ENCODE data around the gene PI16.

PI16 gene

GRCh38 chr6:36933102-36933501, 21.4 kb upstream of the PI16 start:
- TF ChIP-seq SPI1 (IDR thresholded peaks at IDR 0.05; ENCODE audit: borderline replicate concordance, low read depth) (no peak), CTCF (IDR thresholded peaks at IDR 0.05; ENCODE audit: insufficient read depth, low read length) (no peak), GABPA (IDR thresholded peaks at IDR 0.05; ENCODE audit: low read depth) (no peak), POLR2AphosphoS5 (IDR thresholded peaks at IDR 0.05; ENCODE audit: low read depth) (no peak)
- TF ChIP-seq, protein P1, sequence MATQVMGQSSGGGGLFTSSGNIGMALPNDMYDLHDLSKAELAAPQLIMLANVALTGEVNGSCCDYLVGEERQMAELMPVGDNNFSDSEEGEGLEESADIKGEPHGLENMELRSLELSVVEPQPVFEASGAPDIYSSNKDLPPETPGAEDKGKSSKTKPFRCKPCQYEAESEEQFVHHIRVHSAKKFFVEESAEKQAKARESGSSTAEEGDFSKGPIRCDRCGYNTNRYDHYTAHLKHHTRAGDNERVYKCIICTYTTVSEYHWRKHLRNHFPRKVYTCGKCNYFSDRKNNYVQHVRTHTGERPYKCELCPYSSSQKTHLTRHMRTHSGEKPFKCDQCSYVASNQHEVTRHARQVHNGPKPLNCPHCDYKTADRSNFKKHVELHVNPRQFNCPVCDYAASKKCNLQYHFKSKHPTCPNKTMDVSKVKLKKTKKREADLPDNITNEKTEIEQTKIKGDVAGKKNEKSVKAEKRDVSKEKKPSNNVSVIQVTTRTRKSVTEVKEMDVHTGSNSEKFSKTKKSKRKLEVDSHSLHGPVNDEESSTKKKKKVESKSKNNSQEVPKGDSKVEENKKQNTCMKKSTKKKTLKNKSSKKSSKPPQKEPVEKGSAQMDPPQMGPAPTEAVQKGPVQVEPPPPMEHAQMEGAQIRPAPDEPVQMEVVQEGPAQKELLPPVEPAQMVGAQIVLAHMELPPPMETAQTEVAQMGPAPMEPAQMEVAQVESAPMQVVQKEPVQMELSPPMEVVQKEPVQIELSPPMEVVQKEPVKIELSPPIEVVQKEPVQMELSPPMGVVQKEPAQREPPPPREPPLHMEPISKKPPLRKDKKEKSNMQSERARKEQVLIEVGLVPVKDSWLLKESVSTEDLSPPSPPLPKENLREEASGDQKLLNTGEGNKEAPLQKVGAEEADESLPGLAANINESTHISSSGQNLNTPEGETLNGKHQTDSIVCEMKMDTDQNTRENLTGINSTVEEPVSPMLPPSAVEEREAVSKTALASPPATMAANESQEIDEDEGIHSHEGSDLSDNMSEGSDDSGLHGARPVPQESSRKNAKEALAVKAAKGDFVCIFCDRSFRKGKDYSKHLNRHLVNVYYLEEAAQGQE (IDR thresholded peaks at IDR 0.05; ENCODE audit: insufficient replicate concordance, low read depth) = no peak
- no peak overlapping the region for H3K27ac ChIP-seq (replicated peaks)
- peaks cover 4% of the 10 kb centered on the region for H3K27me3 ChIP-seq (ENCODE audit: insufficient read depth, poor library complexity, severe bottlenecking)
- no peak for DNase-seq (ENCODE audit: low read depth in 1 of 2, low spot score in 1 of 2)
- H3K4me3 ChIP-seq (replicated peaks; ENCODE audit: insufficient read depth, low read length) = no peak overlapping the region

DNA sequence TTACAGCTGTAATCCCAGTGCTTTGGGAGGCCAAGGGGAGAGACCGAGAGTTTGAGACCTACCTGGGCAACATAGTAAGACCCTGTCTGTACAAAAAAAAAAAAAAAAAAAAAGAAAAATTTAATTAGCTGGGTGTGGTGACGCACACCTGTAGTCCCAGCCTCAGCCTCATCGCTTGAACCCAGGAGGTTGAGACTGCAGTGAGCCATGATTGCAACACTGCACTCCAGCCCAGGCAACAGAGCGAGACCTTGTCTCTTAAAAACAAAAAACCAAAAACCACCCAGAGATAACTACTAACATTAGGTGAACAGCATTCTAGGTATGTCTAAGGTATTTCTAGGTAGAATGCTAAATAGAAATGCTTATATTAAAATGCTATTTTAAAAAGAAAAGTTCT, 21.0 kb upstream of the PI16 start:
- no peak for DNase-seq (ENCODE audit: low read depth in 1 of 2, low spot score in 1 of 2)
- Histone ChIP-seq H3K27me3 (ENCODE audit: insufficient read depth, poor library complexity, severe bottlenecking) (peaks cover 4% of the 10 kb centered on the region), H3K4me3 (replicated peaks; ENCODE audit: insufficient read depth, low read length) (no peak overlapping the region), H3K27ac (replicated peaks) (no peak overlapping the region)
- TF ChIP-seq GABPA (IDR thresholded peaks at IDR 0.05; ENCODE audit: low read depth) (no peak), POLR2AphosphoS5 (IDR thresholded peaks at IDR 0.05; ENCODE audit: low read depth) (no peak), CTCF (IDR thresholded peaks at IDR 0.05; ENCODE audit: insufficient read depth, low read length) (no peak), SPI1 (IDR thresholded peaks at IDR 0.05; ENCODE audit: borderline replicate concordance, low read depth) (no peak)
- TF ChIP-seq, protein P1 (IDR thresholded peaks at IDR 0.05; ENCODE audit: insufficient replicate concordance, low read depth) = no peak

DNA sequence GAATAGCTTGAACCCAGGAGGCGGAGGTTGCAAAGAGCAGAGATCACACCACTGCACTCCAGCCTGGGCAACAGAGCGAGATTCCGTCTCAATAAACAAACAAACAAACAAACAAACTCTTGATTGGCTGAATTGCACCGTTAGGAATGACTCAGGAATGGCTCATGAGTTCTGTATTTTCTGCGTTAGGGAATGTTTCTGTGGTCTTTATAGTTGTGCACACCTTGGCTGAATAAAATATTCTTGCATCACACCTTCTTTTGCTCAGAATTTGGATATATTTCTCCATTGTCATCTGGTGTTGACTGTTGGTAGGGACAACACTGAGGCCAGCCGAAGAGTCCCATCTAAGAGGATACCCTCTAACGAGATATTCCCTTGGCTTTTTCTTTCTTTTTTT, 19.6 kb upstream of the PI16 start:
- Histone ChIP-seq H3K27me3 (ENCODE audit: insufficient read depth, poor library complexity, severe bottlenecking) (peaks cover 4% of the 10 kb centered on the region), H3K4me3 (replicated peaks; ENCODE audit: insufficient read depth, low read length) (no peak overlapping the region), H3K27ac (replicated peaks) (no peak overlapping the region)
- TF ChIP-seq CTCF (IDR thresholded peaks at IDR 0.05; ENCODE audit: insufficient read depth, low read length) = no peak
- TF ChIP-seq POLR2AphosphoS5 (IDR thresholded peaks at IDR 0.05; ENCODE audit: low read depth) = no peak
- TF ChIP-seq, protein P1 (IDR thresholded peaks at IDR 0.05; ENCODE audit: insufficient replicate concordance, low read depth) = no peak
- no peak for TF ChIP-seq GABPA (IDR thresholded peaks at IDR 0.05; ENCODE audit: low read depth)
- no peak for TF ChIP-seq SPI1 (IDR thresholded peaks at IDR 0.05; ENCODE audit: borderline replicate concordance, low read depth)
- DNase-seq (ENCODE audit: low read depth in 1 of 2, low spot score in 1 of 2) = no peak
